Stomach (tissue), 9 donors: ENCODE measurements around the gene DES. TPM values are rescaled to one million over a fixed set of nuclear protein-coding genes. Genes with fewer than 3 reads are reported as not detected.
A peak's percentile ranks its signal among the peaks of the same experiment; 100 is the strongest.

Experiments
- DNase-seq, 2 donors: peaks; one replicate each; pipeline versions ENCODE4 v3.0.0 to v3.0.0-alpha.2; 2013 to 2019
- H3K27ac ChIP-seq, 5 donors: fragments of 200-600 bp in 4 of 5; sonication (generic) in 4 of 5; one replicate each; pipeline ENCODE4 v1.5.1; 2013 to 2019; ENCODE audit warnings: mild to moderate bottlenecking in 1 of 5, moderate library complexity in 1 of 5
- H3K27me3 ChIP-seq, 3 donors: fragments of 200-600 bp; sonication (generic); one replicate each; pipeline ENCODE4 v1.5.1; 2017 to 2019; ENCODE audit warnings: mixed run types in 1 of 3
- H3K36me3 ChIP-seq, 4 donors: fragments of 200-600 bp; sonication (generic); 1 replicate in 3 of 4; 2 replicates in 1 of 4; pipeline ENCODE4 v1.5.1; 2016 to 2019
- H3K4me1 ChIP-seq, 4 donors: fragments of 200-600 bp; sonication (generic); one replicate each; pipeline ENCODE4 v1.5.1; 2016 to 2019
- H3K4me3 ChIP-seq, 4 donors: fragments of 200-600 bp; sonication (generic) in 3 of 4; one replicate each; pipeline ENCODE4 v1.5.1; 2016 to 2019; ENCODE audit warnings: mild to moderate bottlenecking in 1 of 4
- H3K9me3 ChIP-seq, 4 donors: fragments of 200-600 bp; sonication (generic); one replicate each; pipeline ENCODE4 v1.5.1; 2016 to 2019
- CTCF ChIP-seq, 7 experiments: fragments of 450-650 bp in 4 of 7; fragments of 200-600 bp in 3 of 7; sonication (generic) in 3 of 7; IDR thresholded peaks; one replicate each; pipeline ENCODE4 v1.5.1; 2016 to 2019; ENCODE audit warnings: antibody characterized with exemption in 7 of 7, control low read depth in 2 of 7, mild to moderate bottlenecking in 1 of 7
- EP300 ChIP-seq: sonication (generic); formaldehyde crosslinking; IDR thresholded peaks from one replicate; pipeline ENCODE4 v1.6.1; 2017; ENCODE audit warnings: antibody characterized with exemption
- POLR2A ChIP-seq, 4 donors: fragments of 450-650 bp; IDR thresholded peaks; one replicate each; pipeline ENCODE4 v1.6.1; 2016; ENCODE audit warnings: antibody characterized with exemption in 4 of 4, control low read depth in 2 of 4, mild to moderate bottlenecking in 1 of 4, moderate library complexity in 1 of 4
- POLR2AphosphoS5 ChIP-seq, 3 donors: sonication (generic); formaldehyde crosslinking; IDR thresholded peaks; one replicate each; pipeline ENCODE4 v1.6.1; 2016; ENCODE audit warnings: antibody characterized with exemption in 3 of 3
- WGBS, 5 donors: extraction: QIAGEN DNeasy Blood & Tissue Kit in 3 of 5; methylation state at CpG; one replicate each; pipeline versions ENCODE4 v1.1.5 to v1.1.7; 2013 to 2018; 5-methylcytosine and 5-hydroxymethylcytosine counted together
- intact Hi-C: fragments of 100-400 bp; cut with DNase I; formaldehyde crosslinking; loops from one replicate; pipeline ENCODE4 v1.15.1; 2023; ENCODE audit warnings: low total_unique reads
- polyA plus RNA-seq, 3 donors: library from polyadenylated mRNA; stranded (reverse); fragments of 200-250 nt; gene quantifications; one replicate each; pipeline ENCODE4 v1.2.3, GENCODE V29; 2013
- total RNA-seq, 5 donors: library from RNA; depleted of rRNA; stranded (reverse); fragments of >200 nt; gene quantifications; one replicate each; pipeline versions ENCODE4 v1.1.0 to v1.2.3, GENCODE V29; 2014 to 2016
- donor health status: healthy with polysubstance abuse.
- donor health status: Bipolar disorder and iron deficiency.
- donor health status: healthy.

DES gene
- total and polyA plus RNA-seq, 8 donors, result 122 to 5,539 (median 1,138) TPM

GRCh38 chr2:219453671-219454590 lies 35.8 kb downstream of the DES start:
- peak overlapping the region in 4 of 5 donors; percentile 72 to 95 (median 87) for H3K27ac ChIP-seq
- intact Hi-C loops, result no loop called here
- no peaks in the 10 kb centered on the region for H3K36me3 ChIP-seq
- 56 to 77% (median 73%) methylated on average over 9 to 10 of the region's 10 CpGs for WGBS, 5 donors
- no peak overlapping the region for H3K4me3 ChIP-seq
- peaks cover 0 to 48% (median 29%) of the 10 kb centered on the region in 3 donors for H3K27me3 ChIP-seq
- peak in 1 of 2 donors; percentile 89 for DNase-seq
- TF ChIP-seq EP300 (peak; percentile 78), POLR2AphosphoS5 (IDR thresholded peaks at IDR 0.05) (peak in 2 of 3 donors; percentile 24 to 34), POLR2A (IDR thresholded peaks at IDR 0.05) (no peak), CTCF (IDR thresholded peaks at IDR 0.05) (no peak)
- peaks cover 0 to 40% (median 12%) of the 10 kb centered on the region in 4 donors for H3K4me1 ChIP-seq
- H3K9me3 ChIP-seq, result no peaks in the 10 kb centered on the region

- DNase-seq, result no peak
- H3K27ac ChIP-seq, result peak overlapping the region in 3 of 5 donors; percentile 84 to 95 (median 90)
- H3K27me3 ChIP-seq, result peaks cover 0 to 43% (median 29%) of the 10 kb centered on the region in 3 donors
- intact Hi-C loops, result no loop called here
- H3K9me3 ChIP-seq, result no peaks in the 10 kb centered on the region
- H3K4me3 ChIP-seq, result no peak overlapping the region
- WGBS, 5 donors, result 77 to 82% (median 78%) methylated on average over 6 of the region's 6 CpGs
- TF ChIP-seq EP300 (no peak), POLR2AphosphoS5 (IDR thresholded peaks at IDR 0.05) (no peak), CTCF (IDR thresholded peaks at IDR 0.05) (no peak), POLR2A (IDR thresholded peaks at IDR 0.05) (no peak)
- peaks cover 6 to 53% (median 21%) of the 10 kb centered on the region in 4 donors for H3K4me1 ChIP-seq
- no peaks in the 10 kb centered on the region for H3K36me3 ChIP-seq
Measured at GRCh38 chr2:219455581-219455980, 37.4 kb downstream of the DES start.

GRCh38 chr2:219457784-219458369 lies 39.7 kb downstream of the DES start:
- peaks cover 0 to 12% (median 5%) of the 10 kb centered on the region in 4 donors for H3K36me3 ChIP-seq
- no peaks in the 10 kb centered on the region for H3K9me3 ChIP-seq
- peaks cover 0 to 37% (median 21%) of the 10 kb centered on the region in 3 donors for H3K27me3 ChIP-seq
- H3K4me1 ChIP-seq, result peaks cover 12 to 49% (median 29%) of the 10 kb centered on the region in 4 donors
- DNase-seq, result no peak
- peak overlapping the region in 3 of 5 donors; percentile 84 to 95 (median 90) for H3K27ac ChIP-seq
- TF ChIP-seq CTCF (IDR thresholded peaks at IDR 0.05), result no peak
- TF ChIP-seq POLR2A (IDR thresholded peaks at IDR 0.05), result no peak
- no peak for TF ChIP-seq EP300
- no peak for TF ChIP-seq POLR2AphosphoS5 (IDR thresholded peaks at IDR 0.05)
- no peak overlapping the region for H3K4me3 ChIP-seq
- intact Hi-C loops, result no loop called here
- 54 to 70% (median 64%) methylated on average over 5 of the region's 5 CpGs for WGBS, 5 donors

GRCh38 chr2:219458996-219459395 lies 40.8 kb downstream of the DES start:
- H3K9me3 ChIP-seq, result no peaks in the 10 kb centered on the region
- DNase-seq, result no peak
- peak overlapping the region in 4 of 5 donors; percentile 8 to 95 (median 87) for H3K27ac ChIP-seq
- H3K4me1 ChIP-seq, result peaks cover 12 to 49% (median 27%) of the 10 kb centered on the region in 4 donors
- TF ChIP-seq EP300 (no peak), CTCF (IDR thresholded peaks at IDR 0.05) (no peak)
- intact Hi-C loops, result no loop called here
- H3K36me3 ChIP-seq, result peaks cover 0 to 15% (median 5%) of the 10 kb centered on the region in 4 donors
- WGBS, 5 donors, result 75 to 86% (median 82%) methylated on average over 8 of the region's 8 CpGs
- H3K27me3 ChIP-seq, result peaks cover 0 to 26% (median 21%) of the 10 kb centered on the region in 3 donors
- no peak overlapping the region for H3K4me3 ChIP-seq
